ENCODE data around the gene PREX1.

Gene PREX1

DNA sequence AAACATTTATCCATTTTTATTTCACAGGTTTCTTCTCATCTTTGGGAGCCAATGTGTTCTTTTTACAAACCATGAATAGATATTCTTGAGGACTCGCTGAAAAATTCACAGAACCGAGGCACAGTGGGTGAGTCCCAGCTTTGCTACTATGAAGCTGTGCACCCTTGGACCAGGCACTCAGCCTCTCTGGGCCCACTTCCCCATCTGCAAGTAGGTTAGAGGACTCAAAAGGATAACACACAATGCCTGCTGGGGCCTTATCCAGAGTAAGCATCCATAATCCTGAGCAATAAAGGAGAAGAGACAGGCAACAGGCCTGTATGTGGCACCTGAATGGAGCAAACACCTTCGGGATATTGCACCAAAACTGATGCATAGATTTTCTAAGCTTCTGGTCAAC is 153.3 kb downstream of the PREX1 start:
- Histone ChIP-seq H3K27me3 (ENCODE audit: insufficient read depth, insufficient read length) (no peaks in the 10 kb centered on the region), H3K9me3 (ENCODE audit: insufficient read depth, low read length) (no peaks in the 10 kb centered on the region), H3K9ac (ENCODE audit: insufficient read length, low read depth) (no peak overlapping the region), H3K36me3 (ENCODE audit: insufficient read depth, insufficient read length, low read length) (peaks cover 31% of the 10 kb centered on the region), H3K4me1 (ENCODE audit: insufficient read depth, insufficient read length) (peaks cover 6% of the 10 kb centered on the region), H3K4me3 (ENCODE audit: insufficient read length, low read depth) (no peak overlapping the region)
- TF ChIP-seq SUZ12 (IDR thresholded peaks at IDR 0.05; ENCODE audit: extremely low read depth, insufficient read depth, insufficient read length) (no peak), YY1 (IDR thresholded peaks at IDR 0.05; ENCODE audit: insufficient read depth, insufficient read length) (no peak), ZNF274 (IDR thresholded peaks at IDR 0.05; ENCODE audit: low read depth, low read length) (no peak)
- DNase-seq (ENCODE audit: low read depth, low spot score) = no peak

DNA sequence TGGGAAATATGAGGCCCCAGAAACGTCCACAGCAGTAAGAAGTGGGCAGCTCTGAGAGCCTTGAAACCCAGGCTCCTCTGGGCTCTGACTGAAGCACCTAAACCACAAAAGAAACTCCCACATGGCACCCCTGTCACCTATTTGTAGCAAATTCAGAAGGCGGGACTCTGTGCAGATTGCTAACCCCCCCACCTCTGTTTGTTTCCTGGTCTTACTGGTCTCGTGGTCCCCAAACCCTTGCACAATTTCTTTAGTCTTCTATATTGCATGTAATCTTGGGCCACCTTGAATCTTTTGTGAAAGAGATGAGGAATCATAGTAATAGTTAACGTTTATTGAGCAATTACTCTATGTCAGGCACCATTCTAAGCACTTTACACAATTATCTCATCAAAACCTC is 154.3 kb downstream of the PREX1 start:
- no peak for DNase-seq (ENCODE audit: low read depth, low spot score)
- TF ChIP-seq SUZ12 (IDR thresholded peaks at IDR 0.05; ENCODE audit: extremely low read depth, insufficient read depth, insufficient read length) (no peak), ZNF274 (IDR thresholded peaks at IDR 0.05; ENCODE audit: low read depth, low read length) (no peak), YY1 (IDR thresholded peaks at IDR 0.05; ENCODE audit: insufficient read depth, insufficient read length) (no peak)
- Histone ChIP-seq H3K4me1 (ENCODE audit: insufficient read depth, insufficient read length) (peaks cover 12% of the 10 kb centered on the region), H3K9ac (ENCODE audit: insufficient read length, low read depth) (no peak overlapping the region), H3K27me3 (ENCODE audit: insufficient read depth, insufficient read length) (no peaks in the 10 kb centered on the region), H3K36me3 (ENCODE audit: insufficient read depth, insufficient read length, low read length) (peaks cover 24% of the 10 kb centered on the region), H3K4me3 (ENCODE audit: insufficient read length, low read depth) (no peak overlapping the region), H3K9me3 (ENCODE audit: insufficient read depth, low read length) (no peaks in the 10 kb centered on the region)

DNA sequence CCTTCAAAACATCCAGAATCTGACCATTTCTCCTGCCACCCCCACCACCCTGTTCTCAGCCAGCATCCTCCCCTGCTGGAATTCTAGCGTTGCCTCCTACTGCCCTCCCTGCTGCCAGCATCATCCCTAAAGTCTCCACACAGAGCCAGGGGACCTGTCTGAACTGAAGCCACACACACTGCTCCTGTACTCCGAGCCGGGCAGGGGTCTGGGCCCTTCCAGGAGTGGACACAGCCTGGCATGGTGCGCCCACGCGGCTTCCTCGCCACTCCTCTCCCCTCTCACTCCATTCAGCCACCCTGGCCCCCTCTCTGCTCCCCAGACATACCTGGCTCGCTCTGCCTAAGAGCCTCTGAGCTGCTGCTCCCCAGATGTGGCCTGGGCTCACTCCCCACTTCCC is 155.5 kb downstream of the PREX1 start:
- H3K36me3 ChIP-seq (ENCODE audit: insufficient read depth, insufficient read length, low read length) = peaks cover 24% of the 10 kb centered on the region
- no peaks in the 10 kb centered on the region for H3K27me3 ChIP-seq (ENCODE audit: insufficient read depth, insufficient read length)
- 0 out of 2 replicates have a peak, but pooled peaks cover 1% of the 10 kb centered on the region for H3K9me3 ChIP-seq (ENCODE audit: insufficient read depth, low read length)
- no peak for DNase-seq (ENCODE audit: low read depth, low spot score)
- no peak for TF ChIP-seq SUZ12 (IDR thresholded peaks at IDR 0.05; ENCODE audit: extremely low read depth, insufficient read depth, insufficient read length)
- TF ChIP-seq ZNF274 (IDR thresholded peaks at IDR 0.05; ENCODE audit: low read depth, low read length) = no peak
- TF ChIP-seq YY1 (IDR thresholded peaks at IDR 0.05; ENCODE audit: insufficient read depth, insufficient read length) = no peak
- no peak overlapping the region for H3K4me3 ChIP-seq (ENCODE audit: insufficient read length, low read depth)
- H3K9ac ChIP-seq (ENCODE audit: insufficient read length, low read depth) = no peak overlapping the region
- peaks cover 21% of the 10 kb centered on the region for H3K4me1 ChIP-seq (ENCODE audit: insufficient read depth, insufficient read length)

DNA sequence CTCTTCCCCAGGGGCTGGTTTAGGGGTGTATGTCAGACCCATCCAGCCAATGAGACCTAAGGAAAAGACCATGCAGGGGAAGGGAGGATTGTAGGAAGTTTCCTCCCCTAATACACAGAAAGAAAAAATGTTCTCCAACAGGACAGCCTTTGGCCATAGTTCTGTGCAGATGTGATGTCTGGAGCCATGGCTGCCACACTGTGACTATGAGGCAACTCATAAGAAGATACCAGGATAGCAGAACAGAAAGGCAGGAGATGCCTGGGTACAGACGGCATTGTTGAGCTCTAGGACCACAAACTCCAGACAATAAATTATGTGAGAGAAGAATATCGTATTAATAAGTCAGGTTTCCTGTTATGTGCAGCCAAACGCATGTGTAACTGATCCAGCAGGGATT is 156.7 kb downstream of the PREX1 start:
- Histone ChIP-seq H3K36me3 (ENCODE audit: insufficient read depth, insufficient read length, low read length) (peaks cover 21% of the 10 kb centered on the region), H3K4me1 (ENCODE audit: insufficient read depth, insufficient read length) (peaks cover 16% of the 10 kb centered on the region), H3K9me3 (ENCODE audit: insufficient read depth, low read length) (peaks cover 8% of the 10 kb centered on the region; the same call in 1 of the 2 replicates), H3K9ac (ENCODE audit: insufficient read length, low read depth) (no peak overlapping the region), H3K4me3 (ENCODE audit: insufficient read length, low read depth) (no peak overlapping the region), H3K27me3 (ENCODE audit: insufficient read depth, insufficient read length) (no peaks in the 10 kb centered on the region)
- TF ChIP-seq YY1 (IDR thresholded peaks at IDR 0.05; ENCODE audit: insufficient read depth, insufficient read length) = no peak
- no peak for DNase-seq (ENCODE audit: low read depth, low spot score)

DNA sequence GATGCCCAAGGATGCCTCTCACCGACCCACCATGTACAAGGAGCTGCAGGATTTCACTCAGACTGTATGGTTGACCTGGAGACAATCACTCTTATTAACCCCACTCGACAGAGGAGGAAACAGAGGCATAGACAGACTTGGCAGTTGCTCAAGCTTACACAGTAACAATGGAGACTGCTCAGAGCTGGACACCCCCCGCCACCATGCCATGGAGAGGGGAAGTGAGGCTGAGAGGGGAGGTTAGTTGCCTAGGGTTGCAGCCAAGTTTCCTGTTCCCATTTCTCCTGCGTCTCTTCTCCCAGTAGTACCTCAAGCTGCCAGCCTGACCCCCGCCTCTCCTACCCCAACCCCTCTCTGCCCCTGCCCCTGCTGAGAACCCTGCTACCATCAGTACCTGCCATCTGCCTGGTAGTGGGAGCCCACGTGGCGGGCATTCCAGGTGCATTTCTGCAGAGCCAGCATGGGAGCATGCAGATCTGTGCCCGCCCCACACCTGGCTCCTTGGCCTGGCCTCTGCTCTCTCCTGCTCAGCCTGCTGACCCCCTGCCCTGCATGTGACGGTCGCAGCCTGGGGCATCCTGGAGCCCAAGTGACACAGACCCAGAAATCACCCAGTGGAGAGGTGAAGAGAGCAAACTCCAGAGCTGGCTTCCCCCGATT is 157.7 kb downstream of the PREX1 start:
- peaks cover 18% of the 10 kb centered on the region for H3K9me3 ChIP-seq (ENCODE audit: insufficient read depth, low read length)
- DNase-seq (ENCODE audit: low read depth, low spot score) = no peak
- no peak overlapping the region for H3K9ac ChIP-seq (ENCODE audit: insufficient read length, low read depth)
- peaks cover 16% of the 10 kb centered on the region for H3K4me1 ChIP-seq (ENCODE audit: insufficient read depth, insufficient read length)
- H3K4me3 ChIP-seq (ENCODE audit: insufficient read length, low read depth) = no peak overlapping the region
- no peak for TF ChIP-seq YY1 (IDR thresholded peaks at IDR 0.05; ENCODE audit: insufficient read depth, insufficient read length)
- TF ChIP-seq SUZ12 (IDR thresholded peaks at IDR 0.05; ENCODE audit: extremely low read depth, insufficient read depth, insufficient read length) = no peak
- TF ChIP-seq ZNF274 (IDR thresholded peaks at IDR 0.05; ENCODE audit: low read depth, low read length) = no peak
- no peaks in the 10 kb centered on the region for H3K27me3 ChIP-seq (ENCODE audit: insufficient read depth, insufficient read length)
- H3K36me3 ChIP-seq (ENCODE audit: insufficient read depth, insufficient read length, low read length) = peaks cover 18% of the 10 kb centered on the region

DNA sequence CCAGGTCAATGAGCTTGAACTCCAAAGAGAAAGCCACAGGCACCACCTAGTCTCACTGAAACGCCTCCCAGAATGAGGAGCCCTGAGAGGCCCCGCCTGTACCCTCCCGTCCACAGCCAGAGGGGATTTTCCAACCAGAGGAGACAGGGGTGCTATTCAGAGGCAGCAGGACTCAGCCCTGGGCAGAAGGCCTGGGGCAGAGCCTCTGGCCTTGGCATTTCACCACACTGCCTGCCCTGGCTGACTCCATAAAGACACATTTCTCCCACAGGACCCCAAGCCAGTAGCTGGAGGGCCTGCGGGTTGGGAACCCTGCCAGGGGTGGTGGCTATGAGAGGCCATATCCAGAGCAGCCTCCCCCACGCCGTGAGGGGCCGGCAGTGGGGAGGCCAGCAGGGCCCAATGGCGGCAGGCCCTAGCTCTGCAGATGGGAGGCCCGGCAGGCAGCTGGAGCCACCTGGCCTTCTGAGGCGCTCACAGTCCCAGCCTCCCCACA is 159.3 kb downstream of the PREX1 start:
- peaks cover 20% of the 10 kb centered on the region for H3K9me3 ChIP-seq (ENCODE audit: insufficient read depth, low read length)
- H3K9ac ChIP-seq (ENCODE audit: insufficient read length, low read depth) = peak overlapping the region; percentile 57

DNA sequence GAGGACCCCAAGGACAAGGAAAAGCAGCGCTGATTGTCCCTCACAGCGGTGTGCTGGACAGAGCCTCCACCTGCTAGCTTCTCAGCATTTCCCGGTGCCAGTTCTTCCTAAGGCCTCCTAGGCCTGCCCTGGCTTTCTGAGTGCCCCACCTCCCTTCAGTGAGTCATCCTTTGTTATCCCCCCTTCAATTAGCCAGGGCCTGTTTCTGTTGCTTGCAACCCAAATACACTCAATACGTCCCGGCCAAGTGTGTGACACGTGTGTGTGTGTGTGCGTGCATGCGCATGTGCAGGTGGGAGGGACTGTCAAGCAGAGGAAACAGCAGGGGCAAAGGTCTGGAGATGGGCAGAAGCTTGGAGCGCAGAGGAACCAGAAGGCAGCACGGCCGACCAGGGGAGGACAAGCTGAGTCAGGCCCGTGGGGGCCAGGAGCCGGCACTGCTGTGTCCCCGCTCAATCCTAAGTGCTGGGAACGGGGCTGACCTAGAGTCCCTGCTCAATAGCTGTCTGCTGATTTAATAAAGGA is 159.8 kb downstream of the PREX1 start:
- no peaks in the 10 kb centered on the region for H3K27me3 ChIP-seq (ENCODE audit: insufficient read depth, insufficient read length)

More for the DNA sequence above, 159.3 kb downstream of the PREX1 start:
- no peak for TF ChIP-seq YY1 (IDR thresholded peaks at IDR 0.05; ENCODE audit: insufficient read depth, insufficient read length)
- TF ChIP-seq ZNF274 (IDR thresholded peaks at IDR 0.05; ENCODE audit: low read depth, low read length) = no peak
- no peak for TF ChIP-seq SUZ12 (IDR thresholded peaks at IDR 0.05; ENCODE audit: extremely low read depth, insufficient read depth, insufficient read length)
- Histone ChIP-seq H3K36me3 (ENCODE audit: insufficient read depth, insufficient read length, low read length) (peaks cover 18% of the 10 kb centered on the region), H3K27me3 (ENCODE audit: insufficient read depth, insufficient read length) (no peaks in the 10 kb centered on the region), H3K4me3 (ENCODE audit: insufficient read length, low read depth) (no peak overlapping the region), H3K4me1 (ENCODE audit: insufficient read depth, insufficient read length) (peaks cover 16% of the 10 kb centered on the region)
- DNase-seq (ENCODE audit: low read depth, low spot score) = no peak

More for the DNA sequence above, 159.8 kb downstream of the PREX1 start:
- H3K9me3 ChIP-seq (ENCODE audit: insufficient read depth, low read length) = peaks cover 20% of the 10 kb centered on the region
- TF ChIP-seq SUZ12 (IDR thresholded peaks at IDR 0.05; ENCODE audit: extremely low read depth, insufficient read depth, insufficient read length) (no peak), ZNF274 (IDR thresholded peaks at IDR 0.05; ENCODE audit: low read depth, low read length) (no peak), YY1 (IDR thresholded peaks at IDR 0.05; ENCODE audit: insufficient read depth, insufficient read length) (no peak)
- no peak for DNase-seq (ENCODE audit: low read depth, low spot score)
- H3K9ac ChIP-seq (ENCODE audit: insufficient read length, low read depth) = peak overlapping the region; percentile 57
- H3K4me1 ChIP-seq (ENCODE audit: insufficient read depth, insufficient read length) = peaks cover 16% of the 10 kb centered on the region
- no peak overlapping the region for H3K4me3 ChIP-seq (ENCODE audit: insufficient read length, low read depth)
- H3K36me3 ChIP-seq (ENCODE audit: insufficient read depth, insufficient read length, low read length) = peaks cover 20% of the 10 kb centered on the region

All from NT2/D1 (cell line).